ENCODE results near the gene CYTH3.

- no peak for TF ChIP-seq CTCF (IDR thresholded peaks at IDR 0.05)
- no peak for TF ChIP-seq POLR2A (IDR thresholded peaks at IDR 0.05)
Observed at GRCh38 chr7:6128205-6128604, 144.2 kb downstream of the CYTH3 start.
